ENCODE measurements around the gene STPG1.
A peak's percentile ranks its signal among the peaks of the same experiment; 100 is the strongest.
"Not testable (repeated sequence)": the region's sequence is repeated elsewhere in the genome, so short reads cannot be mapped to it uniquely, and the experiment has no call there.

The STPG1 gene, protein sequence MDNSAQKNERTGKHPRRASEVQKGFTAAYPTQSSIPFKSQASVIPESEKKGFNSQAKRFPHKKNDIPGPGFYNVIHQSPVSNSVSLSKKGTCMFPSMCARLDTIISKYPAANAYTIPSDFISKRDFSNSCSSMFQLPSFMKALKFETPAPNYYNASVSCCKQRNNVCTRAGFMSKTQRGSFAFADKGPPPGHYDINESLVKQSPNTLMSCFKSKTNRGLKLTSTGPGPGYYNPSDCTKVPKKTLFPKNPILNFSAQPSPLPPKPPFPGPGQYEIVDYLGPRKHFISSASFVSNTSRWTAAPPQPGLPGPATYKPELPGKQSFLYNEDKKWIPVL

DNA sequence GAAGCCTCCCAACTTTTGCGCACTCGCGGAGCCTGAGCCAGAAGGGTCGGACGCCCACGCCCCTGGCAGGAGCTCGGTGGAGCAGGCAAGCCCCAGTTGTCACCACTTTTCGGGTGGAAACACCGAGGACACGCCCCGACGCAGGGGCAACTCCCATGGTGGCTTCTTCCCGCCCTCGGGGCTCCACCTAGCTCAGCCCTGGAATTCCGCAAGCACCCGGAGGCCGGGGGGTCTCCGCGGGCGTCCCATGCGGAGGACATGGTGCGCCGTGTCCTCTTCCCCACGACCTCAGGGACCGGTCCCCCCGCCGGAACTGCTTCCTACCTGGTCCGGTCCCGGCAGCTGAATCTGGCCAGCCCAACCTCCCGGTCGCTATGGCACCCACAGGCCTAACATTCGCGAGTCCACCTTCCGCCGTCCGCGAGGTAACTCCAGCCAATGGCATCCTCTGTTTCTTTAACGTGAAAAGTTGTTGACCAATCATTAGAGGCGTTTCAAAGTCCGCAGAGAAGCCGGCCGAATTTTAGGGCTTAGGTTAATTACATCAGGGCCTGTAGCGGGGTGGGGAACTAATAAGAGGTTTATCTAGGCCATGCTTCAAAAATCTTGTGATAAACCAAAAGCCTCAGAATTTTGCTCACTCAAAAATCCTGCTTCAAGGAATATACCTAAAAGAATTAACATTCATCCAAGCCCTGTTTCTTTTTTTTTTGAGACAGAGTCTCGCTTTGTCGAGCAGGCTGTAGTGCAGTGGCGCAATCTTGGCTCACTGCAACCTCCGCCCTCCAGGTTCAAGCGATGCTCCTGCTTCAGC lies at the start of gene STPG1:
Gene STPG1 (minus strand): TSS at position 433 of the 814 bp plus-strand sequence. CDS start 12,394 bp downstream, outside the sequence.
- H3K36me3 Mint-ChIP-seq, result no peaks in the 10 kb centered on the region
- H3K9me3 Mint-ChIP-seq, result no peaks in the 10 kb centered on the region
- peak within 1 kb of the TSS; percentile 99 for H3K4me3 Mint-ChIP-seq
- H3K27me3 Mint-ChIP-seq, result no peaks in the 10 kb centered on the region
- DNase-seq (ENCODE audit: low spot score in 2 of 2) (peak; percentile 80 to 89), ATAC-seq (ENCODE audit: low read depth) (peak; percentile 18)
- peaks cover 48% of the 10 kb centered on the region for H3K4me1 Mint-ChIP-seq
- H3K27ac Mint-ChIP-seq, result peak within 1 kb of the TSS; percentile 94

DNA sequence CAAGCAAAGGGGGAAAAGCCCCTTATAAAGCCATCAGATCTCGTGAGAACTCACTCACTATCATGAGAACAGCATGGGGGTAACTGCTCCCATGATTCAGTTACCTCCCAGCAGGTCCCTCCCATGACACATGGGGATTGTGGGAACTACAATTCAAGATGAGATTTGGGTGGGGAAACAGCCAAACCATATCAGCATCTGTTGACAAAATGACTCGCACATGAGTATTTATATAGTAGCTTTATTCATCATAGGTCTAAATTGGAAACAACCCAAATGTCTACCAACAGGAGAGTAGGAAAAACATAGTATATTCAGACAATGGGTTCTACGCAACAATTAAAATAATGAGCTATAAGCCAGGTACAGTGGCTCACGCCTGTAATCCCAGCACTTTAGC lies 48.5 kb upstream of the STPG1 start:
- DNase-seq (ENCODE audit: low spot score in 2 of 2); ATAC-seq (ENCODE audit: low read depth); H3K27me3 Mint-ChIP-seq; H3K4me3 Mint-ChIP-seq; H3K27ac Mint-ChIP-seq; H3K9me3 Mint-ChIP-seq: not testable (repeated sequence)
- Mint-ChIP-seq H3K4me1 (peaks cover 12% of the 10 kb centered on the region), H3K36me3 (peaks cover 46% of the 10 kb centered on the region)

DNA sequence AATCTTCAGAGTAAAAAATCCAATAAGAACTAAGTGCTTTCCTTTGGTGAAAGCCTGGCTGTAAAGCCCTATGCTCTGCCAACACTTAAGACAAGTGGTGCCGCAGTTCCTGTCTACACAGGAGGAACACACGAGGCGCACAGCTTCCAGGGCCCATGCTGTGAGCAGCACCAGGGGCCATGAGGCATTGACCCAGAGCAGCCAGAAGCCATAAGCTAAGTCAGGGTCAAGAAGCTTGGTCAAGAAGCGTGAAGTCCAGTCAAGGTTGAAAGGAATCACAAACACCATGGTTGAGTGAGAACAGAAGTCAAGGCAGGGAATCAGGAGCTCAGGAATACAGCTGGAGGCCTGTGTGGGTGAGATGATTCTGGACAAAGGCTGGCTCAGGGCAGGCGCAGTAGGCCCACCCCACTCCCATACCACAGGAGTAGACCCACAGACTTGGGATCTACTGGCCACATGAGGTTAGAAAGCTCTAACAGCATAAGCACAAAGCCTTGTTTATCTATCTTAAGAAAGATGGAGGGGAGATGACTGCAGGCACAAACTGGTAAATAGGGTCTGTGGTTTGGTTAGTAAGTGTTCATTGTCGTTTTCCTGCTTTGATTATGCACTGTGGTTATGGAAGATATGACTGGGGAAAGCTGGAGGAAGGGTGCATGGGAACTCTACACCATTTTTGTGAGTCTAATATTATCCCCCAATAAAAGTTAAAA lies 46.1 kb upstream of the STPG1 start:
- no peak for ATAC-seq (ENCODE audit: low read depth)

DNA sequence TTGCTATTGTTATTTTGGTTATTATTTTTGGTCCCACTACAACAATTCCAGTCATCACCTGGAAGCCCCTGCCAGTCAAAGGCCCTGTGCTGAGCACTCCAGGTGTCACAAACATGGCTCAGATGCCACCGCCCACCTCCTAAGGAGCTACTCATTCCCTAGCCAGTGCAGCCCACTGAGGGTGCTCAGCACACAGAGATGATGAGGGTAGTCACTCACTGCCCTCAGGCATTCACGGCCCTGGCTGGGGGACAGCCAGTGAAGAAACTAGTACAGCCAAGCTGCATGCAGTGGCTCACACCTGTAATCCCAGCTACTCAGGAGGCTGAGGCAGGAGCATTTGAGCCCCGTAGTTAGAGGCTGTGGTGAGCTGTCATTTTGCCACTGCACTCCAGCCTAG lies 44.3 kb upstream of the STPG1 start:
- H3K4me1 Mint-ChIP-seq, result no peaks in the 10 kb centered on the region
- H3K36me3 Mint-ChIP-seq, result peaks cover 50% of the 10 kb centered on the region
- DNase-seq (ENCODE audit: low spot score in 2 of 2) (no peak), ATAC-seq (ENCODE audit: low read depth) (no peak)
- H3K9me3 Mint-ChIP-seq, result no peaks in the 10 kb centered on the region
- H3K4me3 Mint-ChIP-seq, result no peak overlapping the region
- H3K27ac Mint-ChIP-seq, result no peak overlapping the region
- no peaks in the 10 kb centered on the region for H3K27me3 Mint-ChIP-seq

More for the DNA sequence above, 46.1 kb upstream of the STPG1 start:
- Mint-ChIP-seq H3K36me3 (peaks cover 46% of the 10 kb centered on the region), H3K9me3 (no peaks in the 10 kb centered on the region), H3K4me3 (no peak overlapping the region), H3K27me3 (no peaks in the 10 kb centered on the region), H3K4me1 (peaks cover 2% of the 10 kb centered on the region), H3K27ac (no peak overlapping the region)
- DNase-seq (ENCODE audit: low spot score in 2 of 2), result no peak

DNA sequence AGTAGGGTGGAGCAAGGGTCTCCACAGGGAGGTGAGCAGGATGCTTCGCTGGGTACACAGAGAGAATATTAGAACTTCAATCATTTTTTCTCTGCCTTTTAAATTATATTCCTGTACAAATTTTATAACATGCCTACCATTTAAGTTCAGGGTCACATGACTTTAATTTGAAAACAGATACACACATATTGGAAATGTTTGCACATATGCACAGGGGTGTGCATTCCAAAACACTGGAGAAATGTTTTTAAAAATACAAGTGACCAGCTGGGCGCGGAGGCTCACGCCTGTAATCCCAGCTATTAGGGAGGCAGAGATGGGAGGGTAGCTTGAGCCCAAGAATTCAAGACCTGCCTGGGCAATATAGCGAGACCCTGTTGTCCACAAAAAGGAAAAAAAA lies 41.7 kb upstream of the STPG1 start:
- Mint-ChIP-seq H3K4me3 (no peak overlapping the region), H3K27me3 (no peaks in the 10 kb centered on the region), H3K4me1 (no peaks in the 10 kb centered on the region), H3K36me3 (peaks cover 47% of the 10 kb centered on the region), H3K9me3 (no peaks in the 10 kb centered on the region), H3K27ac (no peak overlapping the region)
- ATAC-seq (ENCODE audit: low read depth) (no peak), DNase-seq (ENCODE audit: low spot score in 2 of 2) (no peak)

DNA sequence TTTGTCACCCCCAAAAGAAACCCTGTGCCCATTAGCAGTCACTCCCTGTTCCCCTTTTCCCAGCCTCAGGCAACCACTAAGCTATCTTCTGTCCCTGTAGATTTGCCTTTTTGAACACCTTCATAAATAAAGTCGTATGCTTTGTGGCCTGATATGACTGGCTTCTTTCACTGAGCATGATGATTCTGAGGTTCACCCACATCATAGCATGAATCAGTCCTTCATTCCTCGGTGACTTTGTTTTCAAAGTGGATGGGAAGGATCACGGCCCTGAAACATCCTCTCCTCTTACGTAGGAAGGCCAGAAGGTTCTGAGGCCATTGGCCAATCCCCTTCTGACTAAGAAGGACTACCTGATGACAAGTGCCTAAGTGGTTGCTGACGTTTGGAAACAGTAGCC lies 41.1 kb upstream of the STPG1 start:
- Mint-ChIP-seq H3K4me3 (no peak overlapping the region), H3K36me3 (peaks cover 47% of the 10 kb centered on the region), H3K9me3 (no peaks in the 10 kb centered on the region), H3K27me3 (no peaks in the 10 kb centered on the region), H3K27ac (no peak overlapping the region), H3K4me1 (no peaks in the 10 kb centered on the region)
- DNase-seq (ENCODE audit: low spot score in 2 of 2) (no peak), ATAC-seq (ENCODE audit: low read depth) (no peak)

DNA sequence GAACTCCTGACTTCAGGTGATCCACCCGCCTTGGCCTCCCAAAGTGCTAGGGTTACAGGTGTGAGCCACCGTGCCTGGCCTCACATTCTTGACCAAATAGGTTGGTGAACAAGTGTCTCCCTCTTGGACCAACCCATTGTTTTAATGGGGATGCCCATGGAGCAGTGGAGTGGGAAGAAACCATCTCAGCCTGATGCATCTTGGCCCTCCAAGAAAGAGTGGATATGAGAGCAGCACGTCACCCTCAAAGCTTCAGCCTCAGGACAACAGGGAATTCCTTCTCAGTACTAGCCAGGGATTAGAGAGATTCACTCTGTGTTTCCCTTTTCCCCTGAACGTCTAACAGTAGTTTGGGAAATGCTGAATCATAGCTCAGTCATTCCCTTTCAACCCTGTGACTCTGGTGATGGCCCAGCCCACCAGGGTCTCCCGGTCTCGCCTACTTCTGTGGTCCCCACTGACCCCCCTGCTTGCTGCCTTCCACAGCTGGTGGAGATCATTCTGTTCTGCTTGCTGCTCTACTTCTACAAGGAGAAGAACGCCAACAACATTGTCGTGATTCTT lies 39.4 kb upstream of the STPG1 start:
- Mint-ChIP-seq H3K4me1 (no peaks in the 10 kb centered on the region), H3K27me3 (no peaks in the 10 kb centered on the region), H3K27ac (no peak overlapping the region), H3K4me3 (no peak overlapping the region), H3K9me3 (no peaks in the 10 kb centered on the region), H3K36me3 (peaks cover 38% of the 10 kb centered on the region)
- no peak for DNase-seq (ENCODE audit: low spot score in 2 of 2)
- ATAC-seq (ENCODE audit: low read depth), result no peak

DNA sequence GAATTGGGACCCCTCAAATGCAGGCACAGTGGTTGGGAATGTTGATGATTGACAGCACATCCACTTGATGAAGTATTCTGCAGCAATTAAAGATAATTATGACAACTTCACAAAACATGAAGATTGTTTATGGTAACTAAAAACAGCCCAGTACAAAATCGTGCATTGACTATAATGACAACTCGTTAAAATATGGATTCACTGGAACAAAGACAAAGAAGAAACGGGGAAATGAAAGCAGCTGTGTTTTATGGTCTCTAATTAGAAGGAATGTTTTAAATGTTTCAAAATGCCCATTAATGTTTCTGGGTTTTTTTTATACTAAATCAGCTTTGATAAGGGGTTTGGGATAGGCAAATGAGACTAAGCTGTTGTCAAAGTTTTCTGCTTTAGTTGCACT lies 38.2 kb upstream of the STPG1 start:
- H3K27me3 Mint-ChIP-seq, result no peaks in the 10 kb centered on the region
- no peak overlapping the region for H3K27ac Mint-ChIP-seq
- no peaks in the 10 kb centered on the region for H3K4me1 Mint-ChIP-seq
- peaks cover 40% of the 10 kb centered on the region for H3K36me3 Mint-ChIP-seq
- H3K9me3 Mint-ChIP-seq, result no peaks in the 10 kb centered on the region
- DNase-seq (ENCODE audit: low spot score in 2 of 2), result no peak
- no peak overlapping the region for H3K4me3 Mint-ChIP-seq
- ATAC-seq (ENCODE audit: low read depth), result no peak

DNA sequence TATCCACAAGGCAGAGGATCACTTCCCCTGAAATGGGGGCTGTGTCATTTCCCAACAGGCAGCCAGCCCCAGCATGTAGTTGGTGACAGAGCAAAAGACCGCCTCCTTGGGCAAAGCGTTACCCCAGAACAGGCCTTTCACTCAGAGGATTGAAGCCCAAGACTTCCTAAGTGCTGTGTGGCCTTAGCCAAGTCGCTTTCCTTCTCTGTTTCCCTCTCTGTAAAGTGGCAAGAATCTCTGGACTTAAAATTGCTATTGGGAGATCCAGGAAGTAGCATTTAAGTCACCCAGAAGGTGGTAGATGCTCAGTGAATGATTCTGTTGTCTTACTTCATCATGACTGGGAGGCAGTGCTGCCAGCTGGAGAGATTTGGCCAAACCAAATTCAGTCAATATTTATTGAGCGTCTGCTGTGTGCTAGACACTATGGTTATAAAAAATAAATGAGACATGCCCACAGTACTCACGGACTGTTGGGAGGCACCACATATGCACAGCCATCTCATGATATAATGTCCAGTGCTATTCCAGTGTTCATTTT lies 37.3 kb upstream of the STPG1 start:
- DNase-seq (ENCODE audit: low spot score in 2 of 2) (no peak), ATAC-seq (ENCODE audit: low read depth) (no peak)
- H3K4me3 Mint-ChIP-seq, result no peak overlapping the region
- H3K27me3 Mint-ChIP-seq, result no peaks in the 10 kb centered on the region
- no peaks in the 10 kb centered on the region for H3K9me3 Mint-ChIP-seq
- no peak overlapping the region for H3K27ac Mint-ChIP-seq
- no peaks in the 10 kb centered on the region for H3K4me1 Mint-ChIP-seq
- H3K36me3 Mint-ChIP-seq, result peaks cover 42% of the 10 kb centered on the region

DNA sequence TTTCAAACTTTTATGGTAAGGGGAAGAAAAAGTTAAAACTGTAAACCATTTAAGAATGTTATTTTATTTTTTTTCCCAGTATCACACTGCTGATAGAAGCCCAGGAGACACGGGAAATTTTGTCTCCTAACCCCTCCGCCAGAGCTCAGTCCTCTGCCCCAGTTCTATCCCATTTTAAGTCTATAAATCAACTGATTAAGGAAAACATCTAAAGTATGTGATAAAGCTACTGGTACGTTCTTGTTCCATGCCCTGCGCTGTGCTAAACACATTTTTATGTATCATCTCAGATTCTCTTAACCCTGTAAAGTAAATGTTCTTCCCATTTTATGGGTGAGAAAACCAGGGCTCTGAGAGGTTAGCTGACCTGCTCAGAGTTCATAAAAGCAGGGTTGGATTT lies 36.7 kb upstream of the STPG1 start:
- Mint-ChIP-seq H3K27me3 (no peaks in the 10 kb centered on the region), H3K9me3 (peaks cover 1% of the 10 kb centered on the region), H3K4me1 (no peaks in the 10 kb centered on the region), H3K27ac (no peak overlapping the region), H3K4me3 (no peak overlapping the region), H3K36me3 (peaks cover 47% of the 10 kb centered on the region)
- ATAC-seq (ENCODE audit: low read depth) (no peak), DNase-seq (ENCODE audit: low spot score in 2 of 2) (no peak)

DNA sequence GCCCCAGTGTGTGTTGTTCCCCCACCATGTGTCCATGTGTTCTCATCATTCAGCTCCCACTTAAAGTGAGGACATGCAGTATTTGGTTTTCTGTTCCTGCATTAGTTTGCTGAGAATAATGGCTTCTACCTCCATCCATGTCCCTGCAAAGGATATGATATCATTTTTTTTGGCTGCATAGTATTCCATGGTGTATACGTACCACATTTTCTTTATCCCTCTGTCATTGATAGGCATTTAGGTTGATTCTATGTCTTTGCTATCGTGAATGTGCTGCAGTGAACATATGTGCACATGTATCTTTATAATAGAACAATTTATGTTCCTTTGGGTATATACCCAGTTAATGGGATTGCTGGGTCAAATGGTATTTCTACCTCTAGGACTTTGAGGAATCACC lies 32.9 kb upstream of the STPG1 start:
- not testable (repeated sequence) for ATAC-seq (ENCODE audit: low read depth); H3K4me3 Mint-ChIP-seq; H3K27me3 Mint-ChIP-seq; H3K9me3 Mint-ChIP-seq; DNase-seq (ENCODE audit: low spot score in 2 of 2); H3K4me1 Mint-ChIP-seq; H3K27ac Mint-ChIP-seq
- H3K36me3 Mint-ChIP-seq, result peaks cover 35% of the 10 kb centered on the region

DNA sequence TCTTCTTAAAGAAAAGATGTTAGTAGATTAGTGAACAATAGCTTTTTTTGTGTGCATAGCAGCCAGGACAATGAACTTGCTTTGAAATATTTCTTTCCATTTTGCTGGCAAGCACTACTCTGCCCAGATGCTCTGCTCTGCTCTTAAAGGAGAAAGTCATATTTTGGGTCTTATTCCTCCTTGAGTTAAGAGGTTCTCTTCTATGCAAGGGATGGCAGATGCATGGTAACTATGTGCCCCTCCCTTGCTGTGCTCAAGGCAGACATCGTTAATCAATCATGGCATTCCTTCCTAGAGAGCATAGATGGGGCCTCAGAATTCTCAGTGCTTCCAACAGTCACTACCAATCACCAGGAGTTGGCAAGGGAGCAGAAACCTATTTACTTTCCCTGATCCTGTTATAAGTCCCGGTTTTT lies 29.7 kb upstream of the STPG1 start:
- no peak overlapping the region for H3K27ac Mint-ChIP-seq
- peaks cover 1% of the 10 kb centered on the region for H3K9me3 Mint-ChIP-seq
- peaks cover 37% of the 10 kb centered on the region for H3K36me3 Mint-ChIP-seq
- H3K4me1 Mint-ChIP-seq, result peaks cover 2% of the 10 kb centered on the region
- H3K27me3 Mint-ChIP-seq, result no peaks in the 10 kb centered on the region
- H3K4me3 Mint-ChIP-seq, result no peak overlapping the region
- no peak for DNase-seq (ENCODE audit: low spot score in 2 of 2)
- ATAC-seq (ENCODE audit: low read depth), result no peak

DNA sequence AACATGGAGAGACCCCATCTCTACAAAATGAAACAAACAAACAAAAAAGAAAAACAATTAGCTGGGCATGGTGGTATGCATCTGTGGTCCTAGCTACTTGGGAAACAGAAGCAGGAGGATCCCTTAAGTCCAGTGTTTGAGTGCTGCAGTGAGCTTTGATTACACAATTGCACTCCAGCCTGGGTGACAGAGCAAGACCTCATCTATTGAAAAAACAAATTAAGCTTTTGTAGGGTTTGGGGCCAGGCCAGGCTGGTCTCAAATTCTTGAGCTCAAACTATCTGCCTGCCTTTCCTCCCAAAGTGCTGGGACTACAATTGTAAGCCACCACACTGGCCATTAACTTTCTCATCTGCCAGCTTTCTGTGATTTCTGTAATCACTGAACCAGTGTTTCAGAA lies 29.2 kb upstream of the STPG1 start:
- H3K27ac Mint-ChIP-seq, result no peak overlapping the region
- peaks cover 2% of the 10 kb centered on the region for H3K4me1 Mint-ChIP-seq
- H3K36me3 Mint-ChIP-seq, result peaks cover 38% of the 10 kb centered on the region
- no peak overlapping the region for H3K4me3 Mint-ChIP-seq
- ATAC-seq (ENCODE audit: low read depth), result no peak
- peaks cover 1% of the 10 kb centered on the region for H3K9me3 Mint-ChIP-seq
- no peak for DNase-seq (ENCODE audit: low spot score in 2 of 2)
- no peaks in the 10 kb centered on the region for H3K27me3 Mint-ChIP-seq

Data from memory B cell (primary cell).